HG03432 (cell line): Measurements from ENCODE around the gene LEMD1.

Experiments
- ATAC-seq: cut with Tn5 transposase; IDR thresholded peaks from one replicate; pipeline ENCODE4 v1.9.1; 2021; ENCODE audit warnings: mild to moderate bottlenecking, moderate library complexity; ENCODE audit not compliant: unreplicated experiment

LEMD1 gene

DNA sequence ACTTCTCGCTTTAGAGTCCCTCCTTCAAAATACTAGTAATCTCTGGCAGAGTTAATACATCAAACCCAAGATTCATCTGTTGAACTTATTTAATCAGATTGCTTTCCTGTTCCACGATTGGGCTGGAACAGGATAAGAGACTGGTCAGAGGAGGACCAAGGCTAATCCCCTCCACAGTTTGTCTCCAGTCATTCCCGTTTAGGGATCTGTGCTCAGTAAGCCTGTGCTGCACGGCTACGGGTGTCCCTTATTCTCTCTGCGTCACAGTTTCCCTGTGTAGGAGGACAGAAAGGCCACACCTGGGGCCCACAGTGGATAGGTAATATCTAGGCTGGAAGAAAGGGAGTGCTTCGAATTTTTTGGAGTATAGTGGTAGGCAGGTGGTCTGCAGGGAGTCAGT lies 83.8 kb downstream of the LEMD1 start:
- no peak for ATAC-seq

DNA sequence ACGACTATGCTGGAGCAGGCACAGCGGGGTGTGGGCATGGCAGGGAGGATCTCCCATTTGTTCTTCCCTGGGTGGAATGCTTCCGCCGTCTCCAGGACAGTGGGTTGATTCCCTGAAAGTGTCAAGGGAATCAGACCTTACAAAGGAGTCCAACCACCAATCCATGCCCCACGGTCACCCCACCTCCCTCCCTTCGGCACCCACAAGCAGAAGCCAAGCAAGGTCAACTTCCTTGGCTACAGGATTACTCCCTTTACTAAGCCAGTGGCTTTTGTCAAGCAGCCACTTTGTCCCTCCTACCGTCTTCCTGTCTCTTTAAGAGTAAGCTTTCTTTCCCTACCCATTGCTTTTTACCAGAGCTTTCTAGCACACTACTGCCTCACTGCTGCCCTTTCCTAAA lies 84.4 kb downstream of the LEMD1 start:
- ATAC-seq, result no peak

DNA sequence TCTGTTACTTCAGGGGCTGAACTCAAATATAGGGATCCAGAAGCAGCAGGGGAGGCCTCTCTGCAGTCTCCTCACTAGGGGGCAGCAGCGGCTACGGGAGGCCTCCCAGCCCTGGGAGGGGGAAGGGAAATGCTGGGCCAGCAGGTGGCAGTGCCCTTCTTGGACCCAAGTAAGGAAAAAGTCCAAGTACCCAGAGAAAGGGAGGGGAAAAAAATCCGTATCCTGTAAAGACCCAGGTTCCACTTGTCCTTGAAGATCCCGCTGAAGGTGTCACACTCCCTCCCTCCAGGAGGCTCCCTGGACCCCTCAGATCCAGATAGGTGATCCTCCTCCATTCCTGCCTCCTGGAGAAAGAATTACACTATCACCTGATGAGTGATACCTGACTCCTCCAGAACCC lies 86.2 kb downstream of the LEMD1 start:
- ATAC-seq, result no peak

DNA sequence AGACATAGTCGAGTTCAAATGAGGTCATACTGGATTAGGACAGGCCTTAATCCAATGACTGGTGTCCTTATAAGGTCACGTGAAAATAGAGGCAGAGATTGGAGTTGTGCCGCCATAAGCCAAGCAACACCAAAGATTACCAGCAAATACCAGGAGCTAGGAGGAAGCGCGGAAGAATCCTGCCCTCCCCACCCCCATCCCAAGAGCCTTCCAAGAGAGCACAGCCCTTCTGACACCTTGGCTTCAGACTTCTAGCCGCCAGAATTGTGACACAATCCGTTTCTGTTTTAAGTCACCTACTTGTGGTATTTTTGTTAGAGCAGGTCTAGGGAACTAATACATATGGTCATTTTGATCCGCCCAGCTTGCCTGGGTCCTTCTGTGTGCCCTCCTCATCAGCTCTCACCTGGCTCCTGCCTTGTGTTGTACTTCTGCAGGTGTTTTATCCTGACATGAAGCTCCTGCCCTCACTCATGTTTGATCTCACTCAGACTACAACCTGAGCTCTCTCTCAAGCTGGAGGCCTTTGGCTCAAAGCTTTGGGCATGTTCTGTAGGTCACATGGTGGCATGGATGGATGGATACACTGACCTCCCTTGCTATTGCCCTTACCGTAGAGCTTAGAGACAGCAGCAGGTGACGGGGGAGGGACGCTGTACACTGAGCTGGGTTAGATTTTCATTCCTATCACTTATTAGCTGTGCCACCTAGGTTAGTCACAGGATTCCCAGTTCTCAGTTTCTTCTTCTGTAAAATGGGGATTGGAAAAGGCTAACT lies 89.7 kb downstream of the LEMD1 start:
- no peak for ATAC-seq
